HG03103 (cell line): ENCODE results near the gene C1QTNF3.
"Not testable (repeated sequence)": the region's sequence is repeated elsewhere in the genome, so short reads cannot be mapped to it uniquely, and the experiment has no call there.

Experiments used
- ATAC-seq: cut with Tn5 transposase; IDR thresholded peaks from one replicate; pipeline ENCODE4 v1.9.1; 2021; ENCODE audit warnings: low read depth; ENCODE audit not compliant: unreplicated experiment

Gene C1QTNF3

GRCh38 chr5:34043099-34043876, at the start of gene C1QTNF3:
Gene C1QTNF3 (minus strand): TSS chr5:34043213. CDS start chr5:34043125, 88 bp downstream.
- ATAC-seq: no peak

GRCh38 chr5:34091039-34091438, 48.0 kb upstream of the C1QTNF3 start:
- not testable (repeated sequence) for ATAC-seq

GRCh38 chr5:34089802-34090201, 46.8 kb upstream of the C1QTNF3 start:
- not testable (repeated sequence) for ATAC-seq

- not testable (repeated sequence) for ATAC-seq
Observed at GRCh38 chr5:34087728-34088127, 44.7 kb upstream of the C1QTNF3 start.

GRCh38 chr5:34083898-34084297, 40.9 kb upstream of the C1QTNF3 start:
- ATAC-seq: not testable (repeated sequence)

GRCh38 chr5:34079505-34079904, 36.5 kb upstream of the C1QTNF3 start:
- not testable (repeated sequence) for ATAC-seq

GRCh38 chr5:34077636-34078035, 34.6 kb upstream of the C1QTNF3 start:
- not testable (repeated sequence) for ATAC-seq

- ATAC-seq: not testable (repeated sequence)
Observed at GRCh38 chr5:34076719-34077364, 33.8 kb upstream of the C1QTNF3 start.

GRCh38 chr5:34074472-34074871, 31.5 kb upstream of the C1QTNF3 start:
- ATAC-seq: not testable (repeated sequence)

GRCh38 chr5:34074071-34074470, 31.1 kb upstream of the C1QTNF3 start:
- not testable (repeated sequence) for ATAC-seq

GRCh38 chr5:34070626-34071025, 27.6 kb upstream of the C1QTNF3 start:
- ATAC-seq: not testable (repeated sequence)

- no peak for ATAC-seq
Observed at GRCh38 chr5:34064656-34065055, 21.6 kb upstream of the C1QTNF3 start.

GRCh38 chr5:34062419-34062818, 19.4 kb upstream of the C1QTNF3 start:
- no peak for ATAC-seq

- ATAC-seq: no peak
Observed at GRCh38 chr5:34061993-34062392, 19.0 kb upstream of the C1QTNF3 start.

GRCh38 chr5:34059977-34060376, 17.0 kb upstream of the C1QTNF3 start:
- no peak for ATAC-seq

GRCh38 chr5:34058532-34058931, 15.5 kb upstream of the C1QTNF3 start:
- no peak for ATAC-seq

GRCh38 chr5:34057569-34057968, 14.6 kb upstream of the C1QTNF3 start:
- ATAC-seq: no peak

GRCh38 chr5:34057118-34057517, 14.1 kb upstream of the C1QTNF3 start:
- no peak for ATAC-seq

GRCh38 chr5:34055667-34056066, 12.7 kb upstream of the C1QTNF3 start:
- no peak for ATAC-seq

GRCh38 chr5:34054400-34054729, 11.4 kb upstream of the C1QTNF3 start:
- ATAC-seq: no peak

GRCh38 chr5:34053571-34054399, 10.8 kb upstream of the C1QTNF3 start:
- ATAC-seq: no peak
